SK-N-SH (cell line): ENCODE results near the gene PANK3. TPM values are rescaled to one million over a fixed set of nuclear protein-coding genes. Genes with fewer than 3 reads are reported as not detected.
"Not testable (repeated sequence)": the region's sequence is repeated elsewhere in the genome, so short reads cannot be mapped to it uniquely, and the experiment has no call there.

Source experiments
- CTCF ChIA-PET: fragments of 300-600, 350-600 bp; formaldehyde crosslinking; extraction: SDS; loops from one replicate; lab custom pipeline; 2021; lab: Yijun Ruan, JAX
- POLR2A ChIA-PET: fragments of 350-600 bp; sonication (Branson Sonifier 250); formaldehyde crosslinking; extraction: SDS; loops from one replicate; lab custom pipeline; 2020; ENCODE audit warnings: antibody characterized with exemption, inconsistent platforms; lab: Yijun Ruan, JAX
- DNase-seq: peaks from one replicate; pipeline ENCODE4 v3.0.0; 2012
- H2AFZ ChIP-seq: fragments of 200-600 bp; sonication (generic); 2 replicates; pipeline ENCODE4 v1.8.1; 2016; ENCODE audit warnings: antibody characterized with exemption, mild to moderate bottlenecking, low read depth
- H3F3A ChIP-seq: fragments of 200-600 bp; sonication (generic); replicated peaks from 2 replicates; pipeline ENCODE3; 2016; ENCODE audit warnings: antibody characterized with exemption, mild to moderate bottlenecking; ENCODE audit not compliant: insufficient read depth
- H3K27ac ChIP-seq, 2 experiments: fragments of 200-500 bp in 1 of 2; fragments of 200-600 bp in 1 of 2; sonication (Bioruptor generic) in 1 of 2; sonication (generic), shearing (Covaris generic) in 1 of 2; 2 replicates each; pipeline versions ENCODE4 v1.5.1 to v1.6.1; 2014 to 2016; ENCODE audit warnings: low read depth in 2 of 2, inconsistent platforms in 1 of 2, low read length in 1 of 2, mild to moderate bottlenecking in 1 of 2, mixed read lengths in 1 of 2
- H3K27me3 ChIP-seq: fragments of 200-600 bp; sonication (generic), shearing (Covaris generic); 2 replicates; pipeline ENCODE4 v1.6.1; 2016; ENCODE audit warnings: mixed run types; ENCODE audit not compliant: insufficient read depth
- H3K36me3 ChIP-seq, 2 experiments: fragments of 200-500 bp in 1 of 2; fragments of 200-600 bp in 1 of 2; sonication (Bioruptor generic) in 1 of 2; sonication (generic) in 1 of 2; replicated peaks in 1 of 2; 2 replicates each; pipeline versions ENCODE3 to v1.5.1; 2014 to 2016; ENCODE audit warnings: low read length in 1 of 2, mild to moderate bottlenecking in 1 of 2; ENCODE audit not compliant: insufficient read depth in 2 of 2, control insufficient read depth in 1 of 2
- H3K4me1 ChIP-seq, 2 experiments: fragments of 200-500 bp in 1 of 2; fragments of 200-600 bp in 1 of 2; sonication (Bioruptor generic) in 1 of 2; sonication (generic), shearing (Covaris generic) in 1 of 2; 2 replicates each; pipeline versions ENCODE4 v1.5.1 to v1.6.1; 2014 to 2016; ENCODE audit warnings: low read depth in 1 of 2, low read length in 1 of 2, mixed run types in 1 of 2; ENCODE audit not compliant: insufficient read depth in 2 of 2, control insufficient read depth in 1 of 2
- H3K4me2 ChIP-seq: fragments of 200-600 bp; sonication (generic), shearing (Covaris generic); 2 replicates; pipeline ENCODE4 v1.6.1; 2017; ENCODE audit warnings: mixed run types
- H3K4me3 ChIP-seq, 2 experiments: fragments of 200-500 bp in 1 of 2; fragments of 200-600 bp in 1 of 2; sonication (Bioruptor generic) in 1 of 2; sonication (generic), shearing (Covaris generic) in 1 of 2; 2 replicates each; pipeline versions ENCODE4 v1.5.1 to v1.8.1; 2014 to 2016; ENCODE audit warnings: low read depth in 2 of 2, inconsistent platforms in 1 of 2, low read length in 1 of 2, mild to moderate bottlenecking in 1 of 2, mixed read lengths in 1 of 2, moderate library complexity in 1 of 2
- H3K79me2 ChIP-seq: fragments of 200-600 bp; sonication (generic); 2 replicates; pipeline ENCODE4 v1.8.1; 2017; ENCODE audit warnings: mild to moderate bottlenecking; ENCODE audit not compliant: insufficient read depth
- H3K9ac ChIP-seq: fragments of 200-600 bp; sonication (generic); 2 replicates; pipeline ENCODE4 v1.6.1; 2017; ENCODE audit warnings: mixed run types
- H3K9me2 ChIP-seq: fragments of 200-600 bp; sonication (generic); 2 replicates; pipeline ENCODE4 v1.6.1; 2017; ENCODE audit warnings: mixed run types
- H3K9me3 ChIP-seq: fragments of 200-600 bp; sonication (generic); 2 replicates; pipeline ENCODE4 v1.6.1; 2017; ENCODE audit warnings: mixed run types, mild to moderate bottlenecking, moderate library complexity
- H4K20me1 ChIP-seq: fragments of 200-600 bp; sonication (generic); 2 replicates; pipeline ENCODE4 v1.6.1; 2017; ENCODE audit warnings: mild to moderate bottlenecking, mixed run types; ENCODE audit not compliant: insufficient read depth
- CHD2 ChIP-seq: fragments of 150-350 bp; IDR thresholded peaks from 2 replicates; pipeline ENCODE4 v1.6.1; 2018; ENCODE audit warnings: low read length; ENCODE audit not compliant: partially characterized antibody
- ELF1 ChIP-seq: IDR thresholded peaks from 2 replicates; pipeline ENCODE4 v1.4.0; 2012
- EZH2phosphoT487 ChIP-seq: fragments of 200-600 bp; sonication (generic); IDR thresholded peaks from 2 replicates; pipeline ENCODE4 v1.6.1; 2017; ENCODE audit warnings: low read depth, mixed run types, mild to moderate bottlenecking, antibody characterized with exemption, moderate library complexity, borderline replicate concordance
- FOSL2 ChIP-seq: IDR thresholded peaks from 2 replicates; pipeline ENCODE4 v1.4.0; 2012; ENCODE audit warnings: low read depth, mild to moderate bottlenecking, moderate library complexity, borderline replicate concordance
- FOXM1 ChIP-seq: IDR thresholded peaks from 2 replicates; pipeline ENCODE4 v1.4.0; 2012; ENCODE audit warnings: low read depth, mild to moderate bottlenecking
- JUND ChIP-seq: IDR thresholded peaks from 2 replicates; pipeline ENCODE4 v1.4.0; 2012
- MEF2A ChIP-seq: IDR thresholded peaks from 2 replicates; pipeline ENCODE4 v1.4.0; 2012; ENCODE audit warnings: low read depth, borderline replicate concordance
- POLR2AphosphoS5 ChIP-seq: IDR thresholded peaks from 2 replicates; pipeline ENCODE4 v1.6.1; 2012; ENCODE audit warnings: low read depth, low read length
- SIN3A ChIP-seq: IDR thresholded peaks from 2 replicates; pipeline ENCODE4 v1.6.1; 2012; ENCODE audit warnings: low read depth, mild to moderate bottlenecking, low read length, moderate library complexity, borderline replicate concordance
- SMC3 ChIP-seq: IDR thresholded peaks from 2 replicates; pipeline ENCODE4 v1.6.1; 2012; ENCODE audit warnings: low read depth, low read length, improper control_type of control experiment
- TCF12 ChIP-seq: IDR thresholded peaks from 2 replicates; pipeline ENCODE4 v1.4.0; 2012
- YY1 ChIP-seq: IDR thresholded peaks from 2 replicates; pipeline ENCODE4 v1.4.0; 2012; ENCODE audit warnings: low read depth, mild to moderate bottlenecking
- WGBS: methylation state at CpG from one replicate; pipeline ENCODE4 v1.1.6; 2017; ENCODE audit warnings: low lambda C conversion rate; 5-methylcytosine and 5-hydroxymethylcytosine counted together
- polyA plus RNA-seq, 3 experiments: library from polyadenylated mRNA; depleted of rRNA; stranded (reverse); fragments of >200 nt; gene quantifications; 2 replicates each; pipeline ENCODE4 v1.2.3, GENCODE V29; 2012
- TF ChIP-seq, protein P1 (sequence below): fragments of 150-350 bp; IDR thresholded peaks from 2 replicates; pipeline ENCODE4 v1.6.1; 2017; ENCODE audit warnings: antibody characterized with exemption, low read length, low read depth, borderline replicate concordance
- TF ChIP-seq, protein P2 (sequence below): IDR thresholded peaks from 2 replicates; pipeline ENCODE4 v1.4.0; 2012; ENCODE audit warnings: low read depth, borderline replicate concordance
- TF ChIP-seq, protein P3 (sequence below): fragments of 200-600 bp; sonication (generic); IDR thresholded peaks from 2 replicates; pipeline ENCODE4 v1.6.1; 2017; ENCODE audit warnings: antibody characterized with exemption, mild to moderate bottlenecking, moderate library complexity
- TF ChIP-seq, protein P4 (sequence below): IDR thresholded peaks from 2 replicates; pipeline ENCODE4 v1.4.0; 2012; ENCODE audit warnings: low read depth
- TF ChIP-seq, protein P5 (sequence below): fragments of 150-350 bp; IDR thresholded peaks from 2 replicates; pipeline ENCODE4 v1.6.1; 2016; ENCODE audit warnings: mild to moderate bottlenecking, low read depth, low read length

Gene PANK3
- polyA plus RNA-seq, 1 of the 3 experiments (the other 2 are of a cell fraction) = 6.1 TPM

DNA sequence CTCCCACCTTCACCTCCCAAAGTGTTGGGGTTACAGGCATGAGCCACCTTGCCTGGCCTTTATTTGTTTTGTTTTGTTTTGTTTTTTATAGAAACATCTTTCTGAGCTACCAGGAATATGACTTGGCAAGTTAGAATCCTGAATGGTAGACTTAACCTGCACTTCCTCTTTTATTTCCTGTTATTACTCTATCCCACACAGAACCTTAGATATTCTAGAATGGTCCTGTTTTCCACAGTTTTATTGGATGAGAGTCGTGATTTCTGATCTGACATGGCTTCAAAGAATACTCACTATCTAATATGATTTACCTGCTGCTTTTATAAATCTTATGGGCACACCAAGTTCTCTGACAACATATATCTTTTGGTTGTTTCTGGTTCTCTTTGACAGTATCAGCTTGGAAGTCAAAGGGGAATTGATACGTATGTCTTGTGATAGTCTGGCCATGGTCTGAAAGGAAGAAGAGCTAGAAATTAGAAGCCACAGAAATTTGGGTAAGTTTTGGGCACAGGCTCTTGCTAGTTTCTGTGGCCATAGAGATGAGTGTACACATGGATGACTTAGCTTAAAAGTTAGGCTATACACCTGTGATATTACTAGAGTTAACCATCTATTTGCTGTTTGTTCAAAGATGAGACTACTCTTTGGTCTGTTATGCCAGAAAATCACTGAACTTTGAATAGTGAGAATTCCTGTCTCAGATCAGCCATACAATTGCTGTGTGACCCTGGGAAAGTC is 4.7 kb upstream of the PANK3 start (continued):
- TF ChIP-seq, protein P1, sequence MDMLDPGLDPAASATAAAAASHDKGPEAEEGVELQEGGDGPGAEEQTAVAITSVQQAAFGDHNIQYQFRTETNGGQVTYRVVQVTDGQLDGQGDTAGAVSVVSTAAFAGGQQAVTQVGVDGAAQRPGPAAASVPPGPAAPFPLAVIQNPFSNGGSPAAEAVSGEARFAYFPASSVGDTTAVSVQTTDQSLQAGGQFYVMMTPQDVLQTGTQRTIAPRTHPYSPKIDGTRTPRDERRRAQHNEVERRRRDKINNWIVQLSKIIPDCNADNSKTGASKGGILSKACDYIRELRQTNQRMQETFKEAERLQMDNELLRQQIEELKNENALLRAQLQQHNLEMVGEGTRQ = no peak
- TF ChIP-seq MEF2A = no peak

DNA sequence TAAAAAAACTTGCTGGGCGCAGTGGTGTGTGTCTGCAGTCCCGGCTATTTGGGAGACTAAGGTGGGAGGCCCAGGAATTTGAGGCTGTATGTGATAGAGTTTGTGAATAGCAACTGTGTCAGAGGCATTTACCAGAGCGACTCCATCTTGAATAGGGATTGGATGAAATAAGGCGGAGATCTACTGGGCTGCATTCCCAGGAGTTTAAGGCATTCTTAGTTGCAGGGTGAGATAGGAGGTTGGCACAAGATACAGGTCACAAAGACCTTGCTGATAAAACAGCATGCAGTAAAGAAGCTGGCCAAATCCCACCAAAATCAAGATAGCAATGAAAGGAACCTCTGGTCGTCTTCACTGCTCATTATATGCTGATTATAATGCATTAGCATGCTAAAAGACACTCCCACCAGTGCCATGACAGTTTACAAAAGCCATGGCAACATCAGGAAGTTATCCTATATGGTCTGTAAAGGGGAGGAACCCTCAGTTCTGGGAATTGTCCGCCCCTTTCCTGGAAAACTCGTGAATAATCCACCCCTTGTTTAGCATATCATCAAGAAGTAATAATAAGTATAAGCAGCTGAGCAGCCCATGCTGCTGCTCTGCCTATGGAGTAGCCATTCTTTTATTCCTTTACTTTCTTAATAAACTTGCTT is 1.8 kb upstream of the PANK3 start:
- CTCF ChIA-PET = not testable (repeated sequence)
- POLR2A ChIA-PET = interaction anchor here (0.7 to 1.0 kb wide), 2 partner anchors 7 to 44 kb away, joined by 3 to 4 read pairs; no protein-coding TSS in a partner anchor

DNA sequence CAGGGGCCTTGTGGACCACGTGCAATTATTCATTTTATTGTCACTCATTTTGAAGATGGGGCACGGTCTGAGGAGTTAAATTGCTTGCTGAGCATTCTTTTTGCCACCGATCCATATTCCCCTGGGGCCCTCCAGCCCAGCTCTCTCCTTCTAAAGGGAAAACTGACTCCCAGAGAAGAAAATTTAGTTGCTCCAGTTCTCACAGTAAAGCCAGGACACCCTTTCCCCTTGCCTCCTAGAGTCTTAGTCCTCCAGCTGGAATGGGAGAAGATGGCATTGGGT is 1.0 kb upstream of the PANK3 start:
- ChIA-PET POLR2A (interaction anchor here (0.6 to 1.8 kb wide), 9 partner anchors 8 to 306 kb away, joined by 3 to 9 read pairs (median 4); no protein-coding TSS in a partner anchor), CTCF (interaction anchor here (0.9 kb wide), 1 partner anchor 47 kb away, joined by 3 read pairs; no protein-coding TSS in a partner anchor)
- Histone ChIP-seq H3K36me3 (peaks cover 0 to 13% of the 10 kb centered on the region in 2 experiments), H3F3A (no peaks in the 10 kb centered on the region), H3K9me2 (no peaks in the 10 kb centered on the region), H3K27me3 (no peaks in the 10 kb centered on the region), H3K4me2 (peak overlapping the region; percentile 73), H4K20me1 (peaks cover 36% of the 10 kb centered on the region), H3K79me2 (peaks cover 40% of the 10 kb centered on the region), H3K4me1 (peaks cover 5 to 17% of the 10 kb centered on the region in 2 experiments; a peak in 3 of 4 replicates), H3K4me3 (peak overlapping the region; percentile 49 to 82), H3K27ac (peak overlapping the region; percentile 78 to 97), H3K9ac (peak overlapping the region; percentile 68), H3K9me3 (no peaks in the 10 kb centered on the region), H2AFZ (peak overlapping the region; percentile 87)
- WGBS = 52% methylated on average over 3 of the region's 3 CpGs
- no peak for DNase-seq
- TF ChIP-seq TCF12 (no peak), POLR2AphosphoS5 (no peak), CHD2 (no peak), FOSL2 (no peak), EZH2phosphoT487 (no peak), SMC3 (no peak), JUND (no peak), FOXM1 (no peak), ELF1 (no peak), YY1 (no peak), SIN3A (no peak)
- TF ChIP-seq, protein P2, sequence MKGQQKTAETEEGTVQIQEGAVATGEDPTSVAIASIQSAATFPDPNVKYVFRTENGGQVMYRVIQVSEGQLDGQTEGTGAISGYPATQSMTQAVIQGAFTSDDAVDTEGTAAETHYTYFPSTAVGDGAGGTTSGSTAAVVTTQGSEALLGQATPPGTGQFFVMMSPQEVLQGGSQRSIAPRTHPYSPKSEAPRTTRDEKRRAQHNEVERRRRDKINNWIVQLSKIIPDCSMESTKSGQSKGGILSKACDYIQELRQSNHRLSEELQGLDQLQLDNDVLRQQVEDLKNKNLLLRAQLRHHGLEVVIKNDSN = no peak
- TF ChIP-seq, protein P3, sequence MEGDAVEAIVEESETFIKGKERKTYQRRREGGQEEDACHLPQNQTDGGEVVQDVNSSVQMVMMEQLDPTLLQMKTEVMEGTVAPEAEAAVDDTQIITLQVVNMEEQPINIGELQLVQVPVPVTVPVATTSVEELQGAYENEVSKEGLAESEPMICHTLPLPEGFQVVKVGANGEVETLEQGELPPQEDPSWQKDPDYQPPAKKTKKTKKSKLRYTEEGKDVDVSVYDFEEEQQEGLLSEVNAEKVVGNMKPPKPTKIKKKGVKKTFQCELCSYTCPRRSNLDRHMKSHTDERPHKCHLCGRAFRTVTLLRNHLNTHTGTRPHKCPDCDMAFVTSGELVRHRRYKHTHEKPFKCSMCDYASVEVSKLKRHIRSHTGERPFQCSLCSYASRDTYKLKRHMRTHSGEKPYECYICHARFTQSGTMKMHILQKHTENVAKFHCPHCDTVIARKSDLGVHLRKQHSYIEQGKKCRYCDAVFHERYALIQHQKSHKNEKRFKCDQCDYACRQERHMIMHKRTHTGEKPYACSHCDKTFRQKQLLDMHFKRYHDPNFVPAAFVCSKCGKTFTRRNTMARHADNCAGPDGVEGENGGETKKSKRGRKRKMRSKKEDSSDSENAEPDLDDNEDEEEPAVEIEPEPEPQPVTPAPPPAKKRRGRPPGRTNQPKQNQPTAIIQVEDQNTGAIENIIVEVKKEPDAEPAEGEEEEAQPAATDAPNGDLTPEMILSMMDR = no peak
- TF ChIP-seq, protein P4, sequence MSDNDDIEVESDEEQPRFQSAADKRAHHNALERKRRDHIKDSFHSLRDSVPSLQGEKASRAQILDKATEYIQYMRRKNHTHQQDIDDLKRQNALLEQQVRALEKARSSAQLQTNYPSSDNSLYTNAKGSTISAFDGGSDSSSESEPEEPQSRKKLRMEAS = no peak
- TF ChIP-seq, protein P5, sequence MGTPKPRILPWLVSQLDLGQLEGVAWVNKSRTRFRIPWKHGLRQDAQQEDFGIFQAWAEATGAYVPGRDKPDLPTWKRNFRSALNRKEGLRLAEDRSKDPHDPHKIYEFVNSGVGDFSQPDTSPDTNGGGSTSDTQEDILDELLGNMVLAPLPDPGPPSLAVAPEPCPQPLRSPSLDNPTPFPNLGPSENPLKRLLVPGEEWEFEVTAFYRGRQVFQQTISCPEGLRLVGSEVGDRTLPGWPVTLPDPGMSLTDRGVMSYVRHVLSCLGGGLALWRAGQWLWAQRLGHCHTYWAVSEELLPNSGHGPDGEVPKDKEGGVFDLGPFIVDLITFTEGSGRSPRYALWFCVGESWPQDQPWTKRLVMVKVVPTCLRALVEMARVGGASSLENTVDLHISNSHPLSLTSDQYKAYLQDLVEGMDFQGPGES = no peak

More for the DNA sequence above, 1.8 kb upstream of the PANK3 start:
- H3K27me3 ChIP-seq, H3K4me3 ChIP-seq, H3K4me2 ChIP-seq, H3K9me3 ChIP-seq, H3F3A ChIP-seq, H2AFZ ChIP-seq, H3K9ac ChIP-seq, H3K9me2 ChIP-seq, DNase-seq: not testable (repeated sequence)
- H3K4me1 ChIP-seq = peaks cover 5 to 20% of the 10 kb centered on the region in 2 experiments; a peak in 3 of 4 replicates
- 91% methylated on average over 7 of the region's 7 CpGs for WGBS
- peaks cover 32% of the 10 kb centered on the region for H3K79me2 ChIP-seq
- H3K27ac ChIP-seq = peak overlapping the region in 1 of 2 experiments; percentile 36; a peak in 1 of 4 replicates
- peaks cover 28% of the 10 kb centered on the region for H4K20me1 ChIP-seq
- peaks cover 0 to 13% of the 10 kb centered on the region in 2 experiments for H3K36me3 ChIP-seq
